Gastrocnemius medialis (tissue), 4 donors: Measurements from ENCODE around the gene USP12. TPM values are rescaled to one million over a fixed set of nuclear protein-coding genes. Genes with fewer than 3 reads are reported as not detected.

Source experiments
- ATAC-seq, 2 donors: fragments of 150-250 bp; one replicate each; pipeline ENCODE4 v1.9.1; 2016
- DNase-seq, 2 donors: peaks; one replicate each; pipeline ENCODE4 v3.0.0-alpha.2; 2019
- H3K27ac ChIP-seq, 4 donors: fragments of 200-600 bp; sonication (generic); 1 replicate in 1 of 4; 2 replicates in 3 of 4; pipeline ENCODE4 v1.5.1; 2016 to 2018; ENCODE audit warnings: mild to moderate bottlenecking in 2 of 4, moderate library complexity in 1 of 4
- H3K27me3 ChIP-seq, 3 donors: fragments of 200-600 bp; sonication (generic) in 2 of 3; 1 replicate in 1 of 3; 2 replicates in 2 of 3; pipeline versions ENCODE4 v1.5.1 to v1.6.0; 2016 to 2019; ENCODE audit warnings: mild to moderate bottlenecking in 1 of 3, moderate library complexity in 1 of 3
- H3K36me3 ChIP-seq, 2 donors: fragments of 200-600 bp; sonication (generic) in 1 of 2; one replicate each; pipeline ENCODE4 v1.5.1; 2017 to 2018
- H3K4me1 ChIP-seq, 2 donors: fragments of 200-600 bp; sonication (generic) in 1 of 2; one replicate each; pipeline ENCODE4 v1.5.1; 2016 to 2017; ENCODE audit warnings: mild to moderate bottlenecking in 2 of 2
- H3K4me3 ChIP-seq, 4 donors: fragments of 200-600 bp; sonication (generic) in 3 of 4; 1 replicate in 1 of 4; 2 replicates in 3 of 4; pipeline ENCODE4 v1.5.1; 2016 to 2019; ENCODE audit warnings: mild to moderate bottlenecking in 2 of 4
- H3K9me3 ChIP-seq, 3 donors: fragments of 200-600 bp; sonication (generic) in 2 of 3; 1 replicate in 1 of 3; 2 replicates in 2 of 3; pipeline ENCODE4 v1.5.1; 2016 to 2019
- POLR2A ChIP-seq, 2 donors: fragments of 450-650 bp; IDR thresholded peaks; one replicate each; pipeline ENCODE4 v1.6.1; 2017; ENCODE audit warnings: antibody characterized with exemption in 2 of 2, mild to moderate bottlenecking in 2 of 2, moderate library complexity in 2 of 2
- in situ Hi-C, 4 donors: fragments of 200-750 bp; cut with MboI; loops; one replicate each; pipeline versions ENCODE4 v1.15.0 to v1.8.0; 2017; ENCODE audit warnings: low sequenced_read_pairs in 4 of 4
- intact Hi-C: fragments of 100-400 bp; cut with DNase I; formaldehyde crosslinking; loops from one replicate; pipeline ENCODE4 v1.15.1; 2023; ENCODE audit warnings: low total_unique reads
- total RNA-seq, 4 donors: library from RNA; depleted of rRNA; stranded (reverse); fragments of >200 nt; gene quantifications; one replicate each; pipeline versions ENCODE4 v1.1.0 to v1.2.3, GENCODE V29; 2016
- TF ChIP-seq, protein P1 (sequence below), 5 experiments: fragments of 450-650 bp in 3 of 5; fragments of 200-600 bp in 2 of 5; sonication (generic) in 2 of 5; IDR thresholded peaks in 4 of 5; conservative IDR thresholded peaks in 1 of 5; 1 replicate in 4 of 5; 2 replicates in 1 of 5; pipeline ENCODE4 v1.5.1; 2016 to 2019; ENCODE audit warnings: antibody characterized with exemption in 5 of 5, mild to moderate bottlenecking in 3 of 5, moderate library complexity in 3 of 5

USP12 gene
- total RNA-seq, 4 donors from 2014 or later, result 11.1 to 27.6 (median 13.1) TPM

- Histone ChIP-seq H3K36me3 (no peaks in the 10 kb centered on the region), H3K9me3 (no peaks in the 10 kb centered on the region), H3K27me3 (no peaks in the 10 kb centered on the region), H3K4me3 (no peak overlapping the region), H3K27ac (no peak overlapping the region), H3K4me1 (peaks cover 0 to 8% of the 10 kb centered on the region in 2 donors)
- intact Hi-C loops, result no loop called here
- in situ Hi-C loops, result loop anchor here in 1 of 4 donors (25.0 kb wide), 1 partner anchor 195 kb away; no protein-coding TSS in a partner anchor
- ATAC-seq (no peak), DNase-seq (no peak)
- no peak for TF ChIP-seq POLR2A (IDR thresholded peaks at IDR 0.05)
- TF ChIP-seq, protein P1, sequence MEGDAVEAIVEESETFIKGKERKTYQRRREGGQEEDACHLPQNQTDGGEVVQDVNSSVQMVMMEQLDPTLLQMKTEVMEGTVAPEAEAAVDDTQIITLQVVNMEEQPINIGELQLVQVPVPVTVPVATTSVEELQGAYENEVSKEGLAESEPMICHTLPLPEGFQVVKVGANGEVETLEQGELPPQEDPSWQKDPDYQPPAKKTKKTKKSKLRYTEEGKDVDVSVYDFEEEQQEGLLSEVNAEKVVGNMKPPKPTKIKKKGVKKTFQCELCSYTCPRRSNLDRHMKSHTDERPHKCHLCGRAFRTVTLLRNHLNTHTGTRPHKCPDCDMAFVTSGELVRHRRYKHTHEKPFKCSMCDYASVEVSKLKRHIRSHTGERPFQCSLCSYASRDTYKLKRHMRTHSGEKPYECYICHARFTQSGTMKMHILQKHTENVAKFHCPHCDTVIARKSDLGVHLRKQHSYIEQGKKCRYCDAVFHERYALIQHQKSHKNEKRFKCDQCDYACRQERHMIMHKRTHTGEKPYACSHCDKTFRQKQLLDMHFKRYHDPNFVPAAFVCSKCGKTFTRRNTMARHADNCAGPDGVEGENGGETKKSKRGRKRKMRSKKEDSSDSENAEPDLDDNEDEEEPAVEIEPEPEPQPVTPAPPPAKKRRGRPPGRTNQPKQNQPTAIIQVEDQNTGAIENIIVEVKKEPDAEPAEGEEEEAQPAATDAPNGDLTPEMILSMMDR (IDR thresholded peaks at IDR 0.05 in 4 of 5, conservative IDR thresholded peaks at IDR 0.05 in 1 of 5), result no peak
These were observed 10.4 kb upstream of the USP12 start for GRCh38 chr13:27182054-27182453.

GRCh38 chr13:27177852-27178251, 6.2 kb upstream of the USP12 start:
- DNase-seq (no peak), ATAC-seq (no peak)
- H3K9me3 ChIP-seq, result no peaks in the 10 kb centered on the region
- H3K4me1 ChIP-seq, result peaks cover 0 to 3% of the 10 kb centered on the region in 2 donors
- H3K36me3 ChIP-seq, result no peaks in the 10 kb centered on the region
- H3K27me3 ChIP-seq, result no peaks in the 10 kb centered on the region
- no peak overlapping the region for H3K27ac ChIP-seq
- intact Hi-C loops, result loop anchor here (10.0 kb wide), 1 partner anchor 447 kb away; the partner anchor contains the start of genes LNX2 and POLR1D
- H3K4me3 ChIP-seq, result no peak overlapping the region
- TF ChIP-seq POLR2A (IDR thresholded peaks at IDR 0.05), result no peak
- TF ChIP-seq, protein P1 (IDR thresholded peaks at IDR 0.05 in 4 of 5, conservative IDR thresholded peaks at IDR 0.05 in 1 of 5), result no peak
- in situ Hi-C loops, result loop anchor here in 2 of 4 donors (10.0 to 25.0 kb wide), 2 partner anchors 191 to 267 kb away; no protein-coding TSS in a partner anchor

DNA sequence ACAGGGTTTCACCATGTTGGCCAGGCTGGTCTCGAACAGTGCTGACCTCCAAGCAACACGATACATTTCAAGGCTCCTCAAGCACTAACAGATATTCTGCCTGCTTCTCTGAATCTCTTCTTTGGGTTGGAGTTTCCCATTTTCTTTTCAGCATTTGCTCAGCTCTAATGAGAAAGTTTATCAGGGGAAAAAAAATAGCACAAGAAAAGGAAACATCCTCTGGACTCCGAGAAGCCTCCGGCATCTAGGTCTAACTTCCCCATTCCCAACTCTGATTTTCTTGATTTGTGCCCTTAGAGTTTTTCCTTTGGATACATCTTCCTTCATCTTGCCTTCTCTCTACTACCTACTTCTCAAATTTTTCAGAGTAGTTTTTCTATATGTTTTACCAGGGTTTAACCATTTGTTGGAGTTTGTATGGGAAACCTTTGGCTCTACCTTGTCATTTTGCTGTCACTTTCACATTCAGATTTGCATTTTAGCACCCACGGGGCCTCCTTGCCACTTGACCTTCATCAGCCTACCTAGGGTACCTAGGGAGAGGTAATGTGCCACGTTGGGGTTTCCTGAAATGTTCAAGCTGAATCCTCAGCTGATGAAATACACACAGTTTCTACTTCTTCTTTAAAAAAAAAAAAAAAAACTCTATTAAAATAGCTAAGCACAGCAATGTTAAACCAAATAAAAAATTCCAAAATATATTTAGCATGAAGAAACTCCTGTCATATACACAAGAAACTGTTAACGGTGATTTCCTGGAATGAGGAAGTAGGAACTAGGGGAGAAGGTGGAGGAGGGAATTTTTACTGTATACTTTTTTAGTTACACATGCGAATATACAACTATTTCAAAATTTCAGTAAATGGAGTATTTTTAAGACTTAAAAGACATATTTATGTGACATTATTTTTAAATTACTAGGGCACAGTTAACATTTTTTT, 5.1 kb upstream of the USP12 start:
- no peaks in the 10 kb centered on the region for H3K36me3 ChIP-seq
- H3K9me3 ChIP-seq, result no peaks in the 10 kb centered on the region
- no peak for ATAC-seq
- intact Hi-C loops, result loop anchor here (10.0 kb wide), 1 partner anchor 448 kb away; the partner anchor contains the start of genes LNX2 and POLR1D
- no peak overlapping the region for H3K4me3 ChIP-seq
- no peak for DNase-seq
- TF ChIP-seq POLR2A (IDR thresholded peaks at IDR 0.05), result no peak
- TF ChIP-seq, protein P1 (IDR thresholded peaks at IDR 0.05 in 4 of 5, conservative IDR thresholded peaks at IDR 0.05 in 1 of 5), result no peak
- H3K27ac ChIP-seq, result no peak overlapping the region
- peaks cover 0 to 5% of the 10 kb centered on the region in 2 donors for H3K4me1 ChIP-seq
- H3K27me3 ChIP-seq, result no peaks in the 10 kb centered on the region
- in situ Hi-C loops, result loop anchor here in 2 of 4 donors (10.0 to 25.0 kb wide), 2 partner anchors 189 to 268 kb away; no protein-coding TSS in a partner anchor

- H3K4me3 ChIP-seq, result no peak overlapping the region
- no peaks in the 10 kb centered on the region for H3K27me3 ChIP-seq
- intact Hi-C loops, result loop anchor here (5.0 to 10.0 kb wide), 3 partner anchors 277 to 1888 kb away; partner anchors contain the start of genes LNX2, MTIF3, MTMR6 and POLR1D
- peaks cover 6 to 10% of the 10 kb centered on the region in 2 donors for H3K4me1 ChIP-seq
- ATAC-seq (no peak), DNase-seq (no peak)
- TF ChIP-seq, protein P1 (IDR thresholded peaks at IDR 0.05 in 4 of 5, conservative IDR thresholded peaks at IDR 0.05 in 1 of 5), result no peak
- no peak for TF ChIP-seq POLR2A (IDR thresholded peaks at IDR 0.05)
- H3K36me3 ChIP-seq, result no peaks in the 10 kb centered on the region
- in situ Hi-C loops, result loop anchor here in 2 of 4 donors (10.0 to 25.0 kb wide), 3 partner anchors 188 to 437 kb away; partner anchors contain the start of genes LNX2 (in 1 of the 2) and POLR1D (in 1 of the 2)
- H3K9me3 ChIP-seq, result no peaks in the 10 kb centered on the region
- no peak overlapping the region for H3K27ac ChIP-seq
These were observed 3.3 kb upstream of the USP12 start for GRCh38 chr13:27174766-27175455.
